ENCODE results near the gene HBS1L. TPM values are rescaled to one million over a fixed set of nuclear protein-coding genes. Genes with fewer than 3 reads are reported as not detected.

HBS1L gene
- total RNA-seq, 1 experiment from 2014 or later: 89.4 TPM

GRCh38 chr6:134936476-134936875, 118.1 kb downstream of the HBS1L start:
- H3K4me2 ChIP-seq (ENCODE audit: low read length): no peak overlapping the region
- RAD21 ChIA-PET (ENCODE audit: low non-redundant PET in 1 of 2, low total read pairs in 2 of 2, uncharacterized antibody in 2 of 2, unreplicated experiment in 2 of 2): no interaction called here
- intact Hi-C loops (cut with micrococcal nuclease): no loop called here

More at GRCh38 chr6:134936476-134936875, 118.1 kb downstream of the HBS1L start:
- H4K20me1 ChIP-seq (ENCODE audit: insufficient read depth): no peaks in the 10 kb centered on the region
- DNase-seq (ENCODE audit: low read depth, low spot score) (no peak), ATAC-seq (no peak)
- no peaks in the 10 kb centered on the region for H3K36me3 ChIP-seq (ENCODE audit: control insufficient read depth in 1 of 2, insufficient read depth in 2 of 2, low read length in 2 of 2)
- H2AFZ ChIP-seq (ENCODE audit: low read depth, low read length, poor library complexity, severe bottlenecking): no peak overlapping the region
- H3K9me3 ChIP-seq (ENCODE audit: control insufficient read depth in 1 of 2, insufficient read depth in 1 of 2, low read depth in 1 of 2, low read length in 2 of 2): no peaks in the 10 kb centered on the region
- H3K27ac ChIP-seq (ENCODE audit: low read depth, low read length): no peak overlapping the region
- H3K9ac ChIP-seq (ENCODE audit: low read length): no peak overlapping the region
- POLR2A ChIA-PET: no interaction called here
- no peaks in the 10 kb centered on the region for H3K79me2 ChIP-seq (ENCODE audit: insufficient read depth, low read length)
- no peak for TF ChIP-seq EGR1 (IDR thresholded peaks at IDR 0.05; ENCODE audit: low read depth)
- no peak for TF ChIP-seq FOSL1 (IDR thresholded peaks at IDR 0.05; ENCODE audit: low read depth)
- no peak for TF ChIP-seq EZH2 (IDR thresholded peaks at IDR 0.05)
- TF ChIP-seq POLR2AphosphoS5 (IDR thresholded peaks at IDR 0.05; ENCODE audit: low read depth, low read length): no peak
- TF ChIP-seq ZNF274 (IDR thresholded peaks at IDR 0.05; ENCODE audit: low read depth, low read length): no peak
- no peak for TF ChIP-seq REST (IDR thresholded peaks at IDR 0.05; ENCODE audit: low read depth)
- TF ChIP-seq RAD21 (IDR thresholded peaks at IDR 0.05; ENCODE audit: low read depth): no peak
- no peak for TF ChIP-seq JUND (IDR thresholded peaks at IDR 0.05)
- TF ChIP-seq POLR2A (IDR thresholded peaks at IDR 0.05; ENCODE audit: borderline replicate concordance, extremely low read depth, insufficient read depth, insufficient read length): no peak
- no peak for TF ChIP-seq ELF1 (IDR thresholded peaks at IDR 0.05; ENCODE audit: borderline replicate concordance, low read depth)
- no peaks in the 10 kb centered on the region for H3K4me1 ChIP-seq (ENCODE audit: control insufficient read depth in 1 of 2, insufficient read depth in 2 of 2, low read length in 2 of 2)
- no TSS peak for BruUV-seq (replicated peaks)
- no peak overlapping the region for H3K4me3 ChIP-seq (replicated peaks in 1 of 2; ENCODE audit: low read depth in 1 of 2, low read length in 2 of 2)
- no peaks in the 10 kb centered on the region for H3K27me3 ChIP-seq (ENCODE audit: insufficient read depth, low read length)
- no peaks in the 10 kb centered on the region for H3K9me2 ChIP-seq (ENCODE audit: insufficient read depth)
- CTCF ChIA-PET: no interaction called here
